A172 (cell line): ENCODE measurements around the gene MORN1. TPM values are rescaled to one million over a fixed set of nuclear protein-coding genes. Genes with fewer than 3 reads are reported as not detected.
A peak's percentile ranks its signal among the peaks of the same experiment; 100 is the strongest.
"Not testable (repeated sequence)": the region's sequence is repeated elsewhere in the genome, so short reads cannot be mapped to it uniquely, and the experiment has no call there.

ENCODE experiments used
- DNase-seq: peaks from one replicate; pipeline ENCODE4 v3.0.0-alpha.2; 2015; ENCODE audit warnings: low spot score
- total RNA-seq: library from RNA; depleted of rRNA; stranded (reverse); fragments of >200 nt; shearing (Covaris generic); gene quantifications from 2 replicates; pipeline ENCODE4 v1.2.3, GENCODE V29; 2014; rRNA removed

Gene MORN1
- 5.1 and 7.0 TPM in 2 replicates for total RNA-seq

DNA sequence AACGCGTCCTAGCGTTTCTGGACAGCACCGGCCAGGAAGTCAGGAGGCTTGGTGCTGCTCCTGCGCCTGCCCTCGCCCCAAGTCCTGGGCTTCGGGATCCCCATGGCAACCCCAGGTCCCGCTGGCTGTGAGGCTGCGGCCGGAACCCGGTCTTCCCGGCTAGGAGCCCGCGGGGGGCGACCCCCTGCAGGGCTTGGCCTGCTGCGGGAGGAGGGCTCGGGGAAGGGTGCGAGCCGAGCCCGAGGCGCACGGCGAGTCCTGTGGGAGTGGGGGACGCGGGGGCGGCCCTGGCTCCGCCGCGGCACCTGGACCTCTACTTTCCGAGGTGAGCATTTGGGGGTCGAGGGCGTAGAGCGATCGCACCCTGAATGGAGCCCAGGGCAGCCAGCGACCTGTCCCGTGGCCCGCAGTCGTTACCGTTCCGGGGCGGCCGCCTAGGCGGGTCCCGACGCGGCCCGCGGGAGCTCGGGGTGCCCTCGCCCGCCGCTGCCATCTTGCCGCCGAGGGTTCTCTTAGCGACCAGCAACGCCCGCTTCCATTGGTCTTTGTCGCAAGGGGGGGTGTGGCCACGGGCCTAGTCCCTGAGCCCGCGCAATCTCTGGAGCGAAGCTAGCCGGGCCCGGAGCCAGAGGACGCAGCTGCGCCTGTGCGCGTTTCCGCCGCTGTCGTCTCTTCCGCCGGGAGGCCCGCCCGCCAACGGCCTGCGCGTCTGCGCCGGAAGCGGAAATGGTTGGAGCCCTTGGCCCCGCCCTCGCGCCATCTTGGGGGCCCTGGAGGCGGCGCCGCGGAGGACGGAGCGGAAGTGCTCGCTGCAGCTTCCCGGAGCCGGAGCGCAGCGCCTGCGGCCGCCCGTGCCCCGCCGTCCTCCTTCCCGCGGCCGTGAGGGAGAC, at the start of gene MORN1, which contains the start of gene RER1:
Gene MORN1 (minus strand): TSS at position 514 of the 890 bp plus-strand sequence. CDS start 21 bp downstream, at position 493.
Gene RER1 (plus strand): TSS at position 801 of the 890 bp plus-strand sequence. CDS start 3,950 bp downstream, outside the sequence.
- peak; percentile 89 for DNase-seq

DNA sequence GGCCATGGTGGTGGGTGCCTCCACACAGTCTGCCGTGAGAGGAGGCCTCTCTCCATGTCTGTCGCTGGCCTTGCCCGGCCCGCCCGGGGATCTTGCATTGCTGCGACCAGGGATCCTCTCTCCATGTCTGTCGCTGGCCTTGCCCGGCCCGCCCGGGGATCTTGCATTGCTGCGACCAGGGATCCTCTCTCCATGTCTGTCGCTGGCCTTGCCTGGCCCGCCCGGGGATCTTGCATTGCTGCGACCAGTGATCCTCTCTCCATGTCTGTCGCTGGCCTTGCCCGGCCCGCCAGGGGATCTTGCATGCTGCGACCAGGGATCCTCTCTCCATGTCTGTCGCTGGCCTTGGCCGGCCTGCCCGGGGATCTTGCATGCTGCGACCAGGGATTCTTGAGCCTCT, 49.0 kb upstream of the MORN1 start:
- DNase-seq, result not testable (repeated sequence)

DNA sequence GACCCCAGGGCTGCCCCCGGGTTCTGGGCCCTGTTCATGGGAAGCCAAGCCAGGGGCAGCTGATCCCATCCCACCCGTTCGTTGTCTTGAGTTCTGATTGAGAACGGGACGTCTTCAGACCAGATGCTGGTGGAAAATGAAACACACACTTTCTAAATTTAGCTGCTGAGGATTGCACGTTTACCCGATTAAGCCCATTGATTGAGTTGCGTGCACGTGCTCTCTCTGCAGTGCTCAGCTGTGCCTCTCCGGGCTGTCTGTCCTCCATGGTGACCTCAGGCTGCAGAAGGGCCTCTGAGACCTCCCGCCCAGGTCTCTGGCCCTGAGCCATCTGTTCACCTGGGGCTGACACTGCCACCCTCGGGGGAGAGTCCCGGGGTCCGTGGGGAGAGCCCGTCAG, 48.0 kb upstream of the MORN1 start:
- no peak for DNase-seq

DNA sequence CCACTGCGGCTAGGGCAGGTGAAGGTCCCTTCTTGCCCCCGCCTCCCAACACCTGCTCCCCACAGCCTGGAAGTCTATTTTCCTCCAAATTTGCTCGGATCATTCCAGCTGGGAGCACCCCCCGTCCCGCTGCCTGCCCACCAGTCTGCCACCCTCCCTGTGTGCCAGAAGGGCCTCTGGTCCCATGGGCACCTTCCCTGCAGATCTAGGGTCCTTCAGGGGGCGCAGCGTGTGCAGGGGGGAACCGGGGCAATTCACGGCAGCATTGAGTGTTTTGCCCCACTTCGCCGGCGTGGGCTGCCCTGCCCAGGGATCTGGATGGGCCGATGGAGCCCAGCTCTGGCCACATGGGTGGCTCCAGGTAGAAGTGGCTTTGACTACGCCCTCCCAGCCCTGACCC, 47.3 kb upstream of the MORN1 start:
- no peak for DNase-seq

DNA sequence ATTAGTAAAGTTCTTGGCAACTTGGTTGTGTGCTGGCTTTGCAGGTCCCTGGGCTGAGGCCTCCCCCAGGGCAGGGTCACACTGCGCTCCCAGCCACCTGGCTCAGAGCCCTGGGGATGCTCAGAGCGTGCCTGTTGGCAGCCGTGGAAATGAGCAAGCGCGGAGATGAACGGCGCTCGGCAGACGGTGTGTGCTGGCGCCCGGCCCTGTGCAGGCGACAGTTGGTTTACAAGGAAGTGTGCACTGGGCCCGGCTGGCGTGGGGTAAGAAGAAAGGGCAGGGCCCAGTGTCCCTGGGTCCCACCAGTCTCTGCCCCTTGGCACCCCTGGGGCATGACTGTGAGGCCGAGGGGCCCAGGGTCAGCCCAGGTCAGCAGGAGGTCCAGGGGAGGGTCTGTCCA, 46.7 kb upstream of the MORN1 start:
- no peak for DNase-seq

DNA sequence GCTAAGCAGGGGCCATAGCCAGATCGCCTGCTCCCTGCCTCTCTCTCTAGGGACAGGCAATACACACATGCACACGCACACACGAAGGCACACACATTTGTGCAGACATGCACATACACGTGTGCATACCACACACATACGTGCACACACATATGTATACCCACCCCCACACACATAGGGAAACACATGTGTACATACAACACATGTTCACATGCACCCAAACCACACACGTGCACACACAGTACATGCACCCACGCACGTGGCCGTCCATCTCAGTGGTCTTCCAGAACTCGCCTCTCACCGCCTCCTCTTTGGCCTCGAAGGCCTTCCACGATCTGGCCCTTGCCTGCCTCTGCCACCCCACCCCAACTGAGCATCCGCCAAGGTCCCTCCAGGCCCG, 46.3 kb upstream of the MORN1 start:
- no peak for DNase-seq

DNA sequence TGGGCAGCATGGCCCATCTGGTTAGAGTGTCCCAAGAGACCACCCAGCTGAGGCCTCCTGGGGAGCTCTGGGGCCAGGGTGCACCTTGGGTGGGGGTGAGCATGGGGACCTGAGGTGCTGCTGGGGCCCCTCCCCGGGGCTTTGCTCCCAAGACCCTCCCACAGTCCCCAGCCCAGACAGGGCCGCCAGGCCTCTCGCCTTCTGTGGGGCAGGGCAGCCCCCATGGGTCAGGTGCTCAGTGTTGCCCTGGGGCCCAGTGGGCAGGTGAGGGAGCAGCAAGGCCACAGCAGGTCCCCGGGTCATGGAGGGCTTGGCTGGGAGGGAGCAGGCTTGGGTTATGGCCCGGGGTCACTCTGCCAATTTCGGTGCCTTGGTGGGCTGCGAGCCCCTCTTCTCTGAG, 45.5 kb upstream of the MORN1 start:
- DNase-seq, result no peak

DNA sequence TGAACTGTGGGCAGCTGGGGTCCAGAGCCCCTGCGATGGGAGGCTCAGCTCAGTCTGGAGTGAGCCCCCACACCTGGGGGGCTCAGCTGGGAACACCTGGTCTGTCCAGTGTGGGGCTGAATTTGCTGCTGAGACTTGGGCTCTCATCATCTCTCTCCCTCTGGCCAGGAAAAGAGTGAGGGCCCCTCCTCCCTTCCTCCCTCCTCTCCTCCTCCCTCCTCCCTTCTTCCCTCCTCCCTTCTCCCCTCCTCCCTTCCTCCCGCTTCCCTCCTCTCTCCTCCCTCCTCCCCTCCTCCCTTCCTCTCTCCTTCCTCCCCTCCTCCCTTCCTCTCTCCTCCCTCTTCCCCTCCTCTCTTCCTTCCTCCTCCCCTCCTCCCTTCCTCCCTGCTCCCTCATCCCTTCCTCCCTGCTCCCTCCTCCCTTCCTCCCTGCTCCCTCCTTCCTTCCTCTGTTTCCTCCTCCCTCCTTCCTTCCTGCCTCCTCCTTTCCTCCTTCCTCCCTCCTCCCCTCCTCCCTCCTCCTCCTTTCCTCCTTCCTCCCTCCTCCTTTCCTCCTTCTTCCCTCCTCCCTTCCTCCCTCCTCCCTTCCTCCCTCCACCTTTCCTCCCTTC, 44.5 kb upstream of the MORN1 start:
- no peak for DNase-seq

DNA sequence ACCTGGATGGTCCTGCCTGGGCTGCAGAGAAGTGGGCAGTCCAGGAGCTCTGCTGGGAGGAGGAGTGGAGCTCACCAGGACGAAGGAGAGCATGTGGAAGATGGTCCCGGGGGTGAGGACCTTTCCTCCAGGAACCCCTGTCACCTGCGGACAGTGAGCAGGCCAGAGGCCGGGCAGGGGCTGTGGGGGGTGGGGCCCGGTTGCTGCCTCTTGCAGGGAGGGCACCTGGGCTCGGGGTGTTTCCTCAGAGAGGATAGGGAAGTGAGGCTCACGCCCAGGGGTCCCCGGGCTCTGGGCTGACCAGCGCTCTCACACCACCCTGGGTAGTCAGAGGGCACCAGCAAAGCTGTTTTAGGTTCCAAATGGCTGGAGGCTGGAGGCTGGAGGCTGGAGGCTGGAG, 43.7 kb upstream of the MORN1 start:
- no peak for DNase-seq

DNA sequence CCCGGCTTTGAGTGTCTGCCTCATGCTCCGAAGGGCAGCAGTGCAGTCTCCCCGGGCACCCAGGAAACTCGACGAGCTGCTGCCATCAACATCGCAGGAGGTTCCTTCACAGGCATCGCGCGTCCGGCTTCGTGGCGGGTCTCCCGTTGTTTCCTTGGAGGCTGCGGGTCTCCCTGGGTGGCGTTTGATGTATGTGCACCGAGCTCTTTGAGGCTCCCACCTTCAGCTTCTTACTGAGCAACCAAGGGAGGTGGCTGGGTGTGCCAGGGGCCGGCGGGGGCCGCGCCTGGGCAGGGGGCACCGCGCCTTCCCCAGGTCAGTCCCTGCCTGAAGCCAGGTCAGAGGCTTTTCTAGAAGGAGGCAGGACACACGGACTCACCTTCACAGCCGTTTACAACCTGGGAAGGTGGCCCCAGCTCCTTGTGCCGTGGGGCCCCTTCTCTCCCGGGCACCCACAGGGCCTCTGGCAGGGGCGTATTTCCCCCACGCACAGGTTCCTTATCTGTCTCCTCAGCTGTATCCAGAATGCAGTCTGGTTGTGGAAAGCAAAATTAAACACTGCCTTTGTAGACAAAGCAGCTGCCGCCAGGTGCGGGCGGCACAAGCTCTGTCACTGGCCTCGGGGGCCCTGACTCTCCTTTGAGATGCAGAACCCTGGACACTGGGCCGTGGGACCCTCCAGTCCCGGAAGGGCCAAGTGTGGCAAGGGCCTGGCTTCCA, 42.7 kb upstream of the MORN1 start:
- no peak for DNase-seq

DNA sequence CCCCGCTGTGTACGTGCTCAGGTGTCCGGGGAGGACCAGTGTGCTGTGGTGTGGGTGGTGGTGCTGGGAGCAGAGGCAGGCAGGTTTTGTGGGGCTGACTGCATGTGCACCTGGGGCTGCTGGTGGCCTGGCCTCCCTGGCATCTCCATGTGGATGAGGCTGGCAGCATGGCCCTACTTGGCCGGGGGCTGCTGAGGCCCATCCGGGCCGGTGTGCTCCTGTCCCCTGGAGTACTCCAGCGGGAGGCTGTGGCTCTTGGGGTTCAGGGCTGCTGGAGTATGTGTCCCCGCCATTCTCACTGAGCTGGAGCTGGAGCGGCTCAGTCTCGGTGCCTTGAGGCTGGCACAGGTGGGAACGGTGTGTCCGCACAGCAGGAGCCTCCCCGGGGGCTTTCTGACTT, 41.8 kb upstream of the MORN1 start:
- no peak for DNase-seq

DNA sequence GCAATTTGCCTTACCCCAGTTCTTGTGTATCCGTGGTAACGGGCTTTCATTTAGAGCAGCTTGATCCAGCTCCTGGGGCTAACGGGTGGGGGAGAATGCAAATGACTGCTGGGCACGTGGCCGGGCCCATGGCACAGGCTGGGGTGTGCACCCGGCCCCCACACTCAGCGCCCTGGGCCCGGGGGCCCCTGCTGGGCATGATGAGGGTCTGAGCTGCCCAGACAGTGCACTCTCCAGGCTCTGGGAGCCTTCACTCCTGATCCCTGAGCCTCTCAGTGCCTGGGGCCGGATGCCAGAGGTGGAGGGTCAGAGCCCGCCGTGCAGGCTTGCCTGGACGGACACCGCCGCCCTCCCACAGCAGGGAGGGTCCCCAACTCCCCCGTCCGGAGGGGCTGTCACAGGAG, 41.1 kb upstream of the MORN1 start:
- no peak for DNase-seq

DNA sequence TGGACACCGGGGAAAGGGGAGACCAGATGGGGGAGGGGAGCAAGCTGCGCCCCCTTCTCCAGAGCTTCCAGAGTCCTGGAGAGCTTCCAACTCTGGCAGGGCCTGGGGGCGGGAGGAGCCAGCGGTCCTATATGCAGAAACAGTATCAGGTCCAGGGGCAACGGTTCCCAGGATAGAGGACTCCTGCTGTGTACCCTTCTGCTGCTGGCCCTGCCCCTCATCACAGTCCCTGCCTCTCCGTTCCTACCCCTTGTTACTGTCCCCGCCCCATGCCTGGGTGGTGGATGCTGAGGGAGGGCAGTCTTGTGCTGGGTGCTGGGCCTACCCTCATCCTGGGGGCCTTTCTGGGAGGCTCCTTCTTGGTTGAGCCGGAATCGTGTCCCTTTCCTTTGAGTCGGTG, 40.2 kb upstream of the MORN1 start:
- no peak for DNase-seq

DNA sequence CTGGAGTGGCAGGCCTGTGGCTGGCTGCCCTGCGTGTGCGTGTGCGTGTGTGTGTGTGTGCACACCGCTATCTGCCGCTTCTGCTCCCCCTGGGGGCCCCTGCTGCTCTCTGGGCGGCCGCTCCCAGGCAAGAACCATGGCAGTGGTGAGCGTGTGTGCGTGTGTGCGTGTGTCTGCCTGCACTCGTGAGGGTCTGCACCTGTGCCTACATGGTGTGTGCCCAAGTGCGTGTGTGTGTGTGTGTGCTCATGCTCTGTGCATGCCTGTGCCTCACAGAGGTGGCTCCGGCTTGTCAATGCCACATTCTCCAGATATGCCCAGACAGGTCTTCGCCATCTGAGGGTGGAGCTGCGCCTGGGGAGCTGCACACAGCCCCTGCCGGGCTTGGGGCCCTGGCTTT, 39.7 kb upstream of the MORN1 start:
- no peak for DNase-seq

DNA sequence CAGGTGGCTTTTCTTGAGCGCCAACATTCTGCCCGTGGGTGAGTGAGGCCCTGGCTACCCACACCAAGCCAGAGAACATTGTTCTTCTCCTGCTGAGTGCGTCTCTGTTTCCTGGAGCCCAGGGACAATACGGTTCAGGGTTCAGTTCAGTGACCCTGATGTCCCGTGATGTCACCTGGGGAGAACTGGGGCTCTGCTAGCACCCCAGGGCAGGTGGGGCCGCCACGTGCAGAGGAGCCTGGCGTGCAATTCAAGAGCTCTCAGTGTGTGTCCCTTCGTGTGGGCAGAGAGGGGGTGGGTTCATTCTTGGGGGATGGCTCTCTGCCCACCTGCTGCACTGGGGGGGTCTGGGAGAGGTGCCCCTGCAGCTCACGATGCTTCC, 39.2 kb upstream of the MORN1 start:
- no peak for DNase-seq

DNA sequence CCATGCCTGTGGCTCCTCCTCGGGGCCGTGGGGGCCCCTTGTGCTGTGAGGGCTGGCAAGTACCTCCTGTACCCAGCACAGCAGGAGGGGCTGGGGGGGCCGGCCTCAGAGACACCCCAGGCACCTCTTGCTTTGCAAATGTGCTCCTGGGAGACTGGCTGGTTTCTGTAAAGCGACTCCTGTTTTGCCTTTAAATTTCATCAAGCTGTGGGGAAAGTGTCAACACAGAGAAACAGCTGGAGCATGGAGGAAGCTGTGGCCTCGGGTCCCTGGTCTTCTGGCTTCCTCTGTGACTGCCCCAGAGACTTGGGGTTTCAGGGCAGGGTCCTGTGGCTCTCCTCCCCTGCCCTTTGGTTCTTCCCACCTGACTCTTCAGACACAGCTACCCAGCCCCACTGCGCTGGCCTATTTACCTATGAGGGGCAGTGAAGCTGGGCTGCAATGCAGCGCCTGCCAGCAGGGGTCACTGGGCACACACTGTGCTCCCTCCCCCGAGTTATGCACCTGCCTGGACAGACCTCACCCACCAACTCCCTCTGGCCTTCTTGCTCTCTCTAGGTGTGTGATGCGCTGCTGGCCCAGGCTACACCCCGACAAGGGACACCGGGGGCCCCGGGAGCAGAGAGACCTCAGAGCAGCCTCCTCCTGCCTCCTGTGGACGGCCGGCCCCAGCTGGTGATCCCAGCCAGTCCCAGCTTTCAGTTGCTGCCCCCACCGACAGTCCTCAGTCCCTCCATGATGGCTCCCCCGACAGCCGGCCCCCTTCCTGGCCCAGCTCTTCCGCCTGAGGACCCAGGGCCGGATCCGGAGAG, 38.6 kb upstream of the MORN1 start:
- DNase-seq, result no peak

DNA sequence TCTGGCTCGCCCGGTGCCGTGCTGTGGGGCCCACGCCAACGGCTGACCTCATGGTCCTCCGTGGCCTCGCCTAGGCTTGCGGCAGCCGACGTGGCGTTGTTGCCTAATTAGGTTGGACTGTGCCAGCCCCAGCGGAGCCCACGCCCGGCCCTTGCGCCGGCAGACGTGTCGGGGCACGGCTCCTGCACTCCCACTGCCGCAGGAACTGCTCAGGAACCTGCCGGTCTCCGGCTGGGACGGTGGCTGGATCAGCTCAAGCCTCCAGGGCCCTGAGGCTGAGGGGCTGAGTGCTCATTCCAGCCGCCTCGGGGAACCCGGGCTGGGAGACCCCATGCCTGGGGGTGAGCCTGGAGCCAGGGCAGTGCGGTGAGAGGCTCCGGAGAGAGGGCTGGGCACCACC, 37.1 kb upstream of the MORN1 start:
- no peak for DNase-seq

DNA sequence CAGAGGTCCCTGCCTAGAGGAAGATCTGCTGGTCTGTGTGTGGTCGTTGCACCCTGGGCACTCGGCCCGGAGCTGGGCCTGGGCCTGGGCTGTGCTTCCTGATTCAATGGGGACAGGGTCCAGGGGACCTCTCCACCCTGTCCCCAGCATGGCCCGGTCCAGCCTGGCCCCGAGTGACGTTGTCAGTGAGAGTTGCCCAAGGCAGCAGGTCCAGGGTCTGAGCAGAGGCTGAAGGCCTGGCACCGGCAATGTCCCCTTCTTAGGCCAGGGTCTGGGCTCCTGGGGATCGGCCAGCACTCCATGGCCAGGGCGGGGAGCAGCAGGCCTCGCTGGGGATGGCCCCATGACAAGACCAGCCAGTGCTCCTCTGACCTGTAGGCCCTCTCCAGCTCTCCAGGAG, 36.6 kb upstream of the MORN1 start:
- DNase-seq, result no peak

DNA sequence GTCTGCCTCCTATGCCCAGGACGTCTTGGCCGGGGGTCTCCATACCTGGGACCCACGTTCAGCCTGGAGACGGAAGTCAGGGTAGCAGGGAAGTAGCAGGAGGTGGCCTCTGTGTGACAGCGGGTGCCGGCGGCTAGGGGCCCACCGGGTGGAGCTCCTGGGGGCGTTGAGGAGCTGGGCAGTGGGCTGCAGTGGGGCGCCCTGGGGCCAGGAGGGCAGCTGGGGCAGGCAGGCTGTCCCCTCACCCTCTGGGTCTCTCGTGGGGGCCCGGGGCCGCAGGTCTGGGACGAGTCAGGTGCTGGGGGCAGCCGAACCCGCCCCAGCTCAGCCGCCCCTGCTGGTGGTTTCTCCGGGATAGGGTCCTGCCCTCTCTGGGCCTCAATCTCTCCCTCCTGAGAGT, 35.7 kb upstream of the MORN1 start:
- no peak for DNase-seq

DNA sequence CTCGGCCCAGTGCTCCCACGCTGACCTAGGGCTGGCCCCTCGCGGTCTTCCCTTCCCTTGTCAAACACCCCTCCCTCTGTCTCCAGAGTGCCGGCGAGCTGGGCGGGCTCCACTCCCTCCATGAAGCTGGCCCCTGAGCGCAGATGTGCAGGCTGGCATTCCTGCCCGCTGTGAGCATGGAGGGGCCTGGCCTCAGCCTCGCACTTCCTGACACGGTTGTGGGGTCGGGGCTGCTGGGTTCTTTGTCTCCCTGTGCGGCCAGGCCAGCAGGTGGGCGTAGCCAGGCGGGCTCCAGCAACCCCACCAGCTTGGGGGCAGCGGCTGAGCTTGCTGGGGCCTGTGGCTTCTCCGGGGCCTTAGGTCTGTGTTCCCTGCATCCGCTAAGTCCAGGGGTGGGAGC, 35.2 kb upstream of the MORN1 start:
- no peak for DNase-seq

DNA sequence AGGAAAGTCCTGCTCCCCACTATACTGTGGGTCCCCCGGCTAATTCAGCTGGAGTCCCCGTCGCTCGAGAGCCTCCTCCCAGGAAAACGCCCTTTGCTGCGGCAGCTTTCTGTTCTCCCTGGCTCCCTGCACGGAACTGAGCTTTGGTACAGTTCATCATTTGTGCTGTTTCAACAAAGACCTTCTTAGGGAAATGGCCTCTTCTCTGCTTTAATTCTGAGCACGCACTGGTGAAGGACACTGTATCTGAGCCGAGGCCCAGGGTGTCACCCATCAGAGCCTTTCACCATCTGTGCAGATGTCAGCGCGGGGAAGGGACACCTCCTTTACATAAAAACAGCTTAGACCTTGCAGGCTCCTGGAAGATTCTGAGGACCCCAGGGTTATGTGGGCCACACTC, 34.5 kb upstream of the MORN1 start:
- DNase-seq, result no peak

DNA sequence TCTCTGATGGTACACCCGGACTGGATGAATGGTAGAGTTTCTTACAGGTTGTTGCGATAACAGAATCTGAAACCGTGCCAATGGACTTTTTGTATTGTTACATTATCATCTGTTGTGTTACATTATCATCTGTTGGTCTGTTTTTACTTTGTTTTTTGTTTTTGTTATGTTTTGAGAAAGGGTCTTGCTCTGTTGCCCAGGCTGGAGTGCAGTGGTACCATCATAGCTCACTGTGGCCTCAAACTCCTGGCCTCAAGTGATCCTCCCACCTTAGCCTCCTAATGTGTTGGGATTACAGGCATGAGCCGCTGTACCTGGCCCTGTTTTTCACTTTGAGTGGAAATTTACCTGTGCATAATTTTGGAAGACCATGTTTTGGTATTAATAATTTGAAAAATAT, 31.2 kb upstream of the MORN1 start:
- no peak for DNase-seq
